Right lobe of liver (tissue), 4 donors: ENCODE measurements around the gene NUB1.

Experiments used
- POLR2A ChIP-seq: fragments of 450-650 bp; IDR thresholded peaks from one replicate; pipeline ENCODE4 v1.6.1; 2017; ENCODE audit warnings: antibody characterized with exemption, mild to moderate bottlenecking
- TF ChIP-seq, protein P1 (sequence below), 4 donors: fragments of 200-600 bp in 3 of 4; fragments of 450-650 bp in 1 of 4; IDR thresholded peaks; one replicate each; pipeline versions ENCODE4 v1.5.1 to v1.8.0; 2016 to 2022; ENCODE audit warnings: antibody characterized with exemption in 4 of 4, mild to moderate bottlenecking in 2 of 4
- donor health status: DM: no; HTN: no; CAD: no.
- donor health status: DM: no; HTN: no; CAD: no.
- donor health status: DM: no; HTN: yes; CAD: no.

DNA sequence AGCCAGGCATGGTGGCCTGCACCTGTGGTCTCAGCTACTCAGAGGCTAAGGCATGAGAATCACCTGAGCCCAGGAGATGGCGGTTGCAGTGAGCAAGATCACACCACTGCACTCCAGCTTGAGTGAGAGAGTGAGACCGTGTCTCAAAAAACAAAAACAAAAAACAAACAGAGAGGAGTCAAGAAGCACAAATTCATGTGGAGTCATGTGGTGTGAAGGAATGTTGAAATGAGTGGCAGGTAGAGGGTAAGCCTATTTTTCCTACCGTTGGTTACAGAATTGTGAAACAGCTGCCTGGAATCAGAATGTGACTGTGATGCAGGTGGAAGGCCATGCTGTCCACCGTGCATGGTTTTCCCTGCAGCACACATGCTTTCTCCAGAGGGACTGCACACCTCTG is 23.7 kb upstream of the NUB1 start:
- no peak for TF ChIP-seq POLR2A
- TF ChIP-seq, protein P1, sequence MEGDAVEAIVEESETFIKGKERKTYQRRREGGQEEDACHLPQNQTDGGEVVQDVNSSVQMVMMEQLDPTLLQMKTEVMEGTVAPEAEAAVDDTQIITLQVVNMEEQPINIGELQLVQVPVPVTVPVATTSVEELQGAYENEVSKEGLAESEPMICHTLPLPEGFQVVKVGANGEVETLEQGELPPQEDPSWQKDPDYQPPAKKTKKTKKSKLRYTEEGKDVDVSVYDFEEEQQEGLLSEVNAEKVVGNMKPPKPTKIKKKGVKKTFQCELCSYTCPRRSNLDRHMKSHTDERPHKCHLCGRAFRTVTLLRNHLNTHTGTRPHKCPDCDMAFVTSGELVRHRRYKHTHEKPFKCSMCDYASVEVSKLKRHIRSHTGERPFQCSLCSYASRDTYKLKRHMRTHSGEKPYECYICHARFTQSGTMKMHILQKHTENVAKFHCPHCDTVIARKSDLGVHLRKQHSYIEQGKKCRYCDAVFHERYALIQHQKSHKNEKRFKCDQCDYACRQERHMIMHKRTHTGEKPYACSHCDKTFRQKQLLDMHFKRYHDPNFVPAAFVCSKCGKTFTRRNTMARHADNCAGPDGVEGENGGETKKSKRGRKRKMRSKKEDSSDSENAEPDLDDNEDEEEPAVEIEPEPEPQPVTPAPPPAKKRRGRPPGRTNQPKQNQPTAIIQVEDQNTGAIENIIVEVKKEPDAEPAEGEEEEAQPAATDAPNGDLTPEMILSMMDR (IDR thresholded peaks at IDR 0.05), result no peak
